Retinal pigment epithelial cell (primary cell): ENCODE measurements around the gene XXYLT1.
A peak's percentile ranks its signal among the peaks of the same experiment; 100 is the strongest.

Experiments used
- DNase-seq: peaks from one replicate; pipeline ENCODE4 v3.0.0-alpha.2; 2010; ENCODE audit warnings: low read depth
- H3K4me3 ChIP-seq: 2 replicates; pipeline ENCODE4 v1.5.1; 2011; ENCODE audit warnings: mild to moderate bottlenecking, low read length, control low read depth, moderate library complexity
- TF ChIP-seq, protein P1 (sequence below): conservative IDR thresholded peaks from 2 replicates; pipeline ENCODE4 v1.5.1; 2011; ENCODE audit warnings: low read depth, low read length, control low read depth, inconsistent platforms

Gene XXYLT1

DNA sequence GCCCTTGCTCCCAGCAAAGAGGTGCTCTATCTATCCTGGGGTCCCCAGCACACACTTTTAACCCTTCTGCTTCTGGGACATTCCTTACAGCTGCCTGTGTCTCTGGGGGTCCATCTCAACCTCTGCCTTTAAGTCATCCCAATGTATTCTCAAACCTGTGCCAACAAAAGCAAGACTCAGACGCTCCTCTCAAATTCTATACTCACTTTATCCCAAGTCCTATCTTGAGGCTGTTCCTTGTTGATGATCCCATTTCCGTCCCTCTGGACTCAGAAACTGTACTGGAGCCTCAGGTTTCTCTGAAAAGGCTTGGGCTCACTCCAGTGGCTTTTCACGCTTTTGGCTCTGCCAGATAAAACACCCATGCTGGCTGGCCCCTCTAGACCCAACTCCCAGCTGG is 69.7 kb downstream of the XXYLT1 start:
- no peak for DNase-seq
- H3K4me3 ChIP-seq: no peak overlapping the region
- TF ChIP-seq, protein P1, sequence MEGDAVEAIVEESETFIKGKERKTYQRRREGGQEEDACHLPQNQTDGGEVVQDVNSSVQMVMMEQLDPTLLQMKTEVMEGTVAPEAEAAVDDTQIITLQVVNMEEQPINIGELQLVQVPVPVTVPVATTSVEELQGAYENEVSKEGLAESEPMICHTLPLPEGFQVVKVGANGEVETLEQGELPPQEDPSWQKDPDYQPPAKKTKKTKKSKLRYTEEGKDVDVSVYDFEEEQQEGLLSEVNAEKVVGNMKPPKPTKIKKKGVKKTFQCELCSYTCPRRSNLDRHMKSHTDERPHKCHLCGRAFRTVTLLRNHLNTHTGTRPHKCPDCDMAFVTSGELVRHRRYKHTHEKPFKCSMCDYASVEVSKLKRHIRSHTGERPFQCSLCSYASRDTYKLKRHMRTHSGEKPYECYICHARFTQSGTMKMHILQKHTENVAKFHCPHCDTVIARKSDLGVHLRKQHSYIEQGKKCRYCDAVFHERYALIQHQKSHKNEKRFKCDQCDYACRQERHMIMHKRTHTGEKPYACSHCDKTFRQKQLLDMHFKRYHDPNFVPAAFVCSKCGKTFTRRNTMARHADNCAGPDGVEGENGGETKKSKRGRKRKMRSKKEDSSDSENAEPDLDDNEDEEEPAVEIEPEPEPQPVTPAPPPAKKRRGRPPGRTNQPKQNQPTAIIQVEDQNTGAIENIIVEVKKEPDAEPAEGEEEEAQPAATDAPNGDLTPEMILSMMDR: no peak

DNA sequence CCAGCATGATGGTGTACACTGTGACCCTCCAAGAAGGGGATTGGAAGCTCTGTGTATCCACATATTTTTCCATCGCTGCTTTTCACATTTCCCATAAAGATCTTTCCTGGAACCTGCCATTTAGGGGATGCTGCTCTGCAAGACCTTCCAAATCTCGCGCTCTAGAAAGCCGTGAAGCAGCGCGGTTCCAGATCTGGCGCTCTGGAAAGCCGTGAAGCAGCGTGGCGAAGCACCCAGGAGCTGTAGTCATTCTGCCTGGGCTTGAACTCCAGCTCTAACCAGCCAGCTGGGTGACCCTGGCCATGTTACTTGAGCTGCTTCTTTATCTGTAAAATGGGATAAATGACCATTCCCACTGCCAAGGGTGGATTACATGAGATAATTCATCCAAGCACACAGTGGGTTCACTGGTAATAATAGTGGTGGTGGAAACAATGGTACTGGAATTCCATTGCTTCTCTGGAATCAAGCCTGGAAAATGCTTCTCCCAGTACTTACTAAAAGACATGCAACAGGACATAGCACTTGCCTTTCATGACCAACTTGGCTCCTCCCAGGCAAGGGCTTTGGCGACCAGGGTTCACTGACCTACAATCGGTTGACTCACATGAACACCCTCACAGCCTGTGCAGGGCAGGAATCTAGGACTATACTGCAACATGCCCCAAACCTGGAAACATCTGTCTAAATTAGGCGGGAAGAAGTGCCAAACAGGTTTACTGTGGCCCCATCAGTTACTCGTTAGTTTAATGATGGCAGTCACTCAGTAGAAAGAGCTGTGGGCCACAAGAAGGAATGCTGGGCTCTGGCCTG is 70.7 kb downstream of the XXYLT1 start:
- TF ChIP-seq, protein P1: no peak
- no peak for DNase-seq
- no peak overlapping the region for H3K4me3 ChIP-seq

DNA sequence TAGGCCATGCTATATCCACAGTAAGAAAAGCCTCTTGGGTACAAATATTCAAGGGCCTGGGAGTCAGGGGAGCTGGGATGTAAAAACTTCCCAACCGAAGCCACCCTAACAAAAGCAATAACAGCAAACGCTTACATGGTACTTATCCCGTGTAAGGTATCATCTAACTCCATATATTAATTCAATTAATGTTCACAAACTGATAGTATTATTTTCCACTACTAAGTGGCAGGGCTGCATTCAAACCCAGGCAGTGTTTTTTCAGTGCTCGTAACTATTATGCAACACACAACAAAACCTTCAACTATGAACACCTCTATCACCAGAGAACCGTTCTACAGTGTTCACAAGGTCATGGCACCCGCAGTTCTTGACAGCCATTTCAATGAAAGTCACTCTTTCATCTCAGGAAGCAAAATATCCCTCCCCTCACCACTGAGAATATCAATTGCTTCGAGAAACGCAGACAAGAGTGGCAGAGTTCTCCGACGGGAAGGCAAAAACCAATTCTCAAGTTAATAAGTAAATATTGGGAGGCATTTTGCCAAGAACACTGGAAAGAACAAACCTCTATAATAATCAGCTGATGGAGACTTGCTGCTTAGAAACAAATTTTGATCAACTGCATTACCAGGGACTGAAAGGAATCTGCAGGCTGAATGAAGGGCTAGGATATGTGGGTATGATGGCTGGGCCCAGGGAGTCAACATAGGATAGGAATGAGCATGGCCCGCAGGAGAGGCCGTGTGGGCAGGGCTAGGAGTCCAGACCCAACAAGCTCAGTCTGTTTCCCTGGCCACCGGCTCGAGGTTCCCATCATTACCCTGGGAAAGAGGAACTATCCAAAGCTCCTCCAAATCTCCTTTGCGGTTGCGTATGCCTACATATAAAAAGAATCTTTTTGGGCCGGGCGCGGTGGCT is 72.3 kb downstream of the XXYLT1 start:
- H3K4me3 ChIP-seq: no peak overlapping the region
- TF ChIP-seq, protein P1: no peak
- DNase-seq: no peak

DNA sequence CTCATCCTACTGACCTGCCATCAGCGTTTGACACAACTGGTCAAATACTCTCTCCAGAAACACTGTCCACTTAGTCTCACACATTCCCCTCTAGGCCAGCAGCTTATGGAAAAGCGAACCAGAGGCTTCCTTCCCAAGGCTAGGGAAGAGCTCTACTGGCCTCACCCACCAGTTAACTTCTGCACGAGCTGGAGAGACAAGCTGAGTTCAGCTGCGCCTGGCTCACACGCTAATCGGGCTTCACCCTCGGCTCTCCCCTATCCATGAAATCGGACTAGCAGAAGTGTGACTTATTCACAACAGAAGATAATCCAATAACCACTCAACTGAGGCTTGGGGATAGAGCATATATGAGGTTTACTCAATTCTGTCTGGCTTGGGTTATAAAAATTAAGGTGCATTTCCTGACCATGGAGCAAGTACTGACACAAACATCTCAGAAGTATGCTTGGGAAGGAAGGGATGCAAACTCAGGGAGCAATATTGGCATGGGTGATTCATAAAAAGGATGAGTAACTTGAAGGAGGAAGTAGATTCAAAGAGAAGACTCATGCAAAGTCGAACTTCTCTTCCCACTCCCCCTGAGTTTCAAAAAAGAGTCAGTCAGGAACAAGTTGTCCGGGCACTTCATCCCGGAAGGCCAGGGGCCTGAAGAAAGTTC is 73.1 kb downstream of the XXYLT1 start:
- TF ChIP-seq, protein P1: no peak
- H3K4me3 ChIP-seq: no peak overlapping the region
- DNase-seq: peak; percentile 19

DNA sequence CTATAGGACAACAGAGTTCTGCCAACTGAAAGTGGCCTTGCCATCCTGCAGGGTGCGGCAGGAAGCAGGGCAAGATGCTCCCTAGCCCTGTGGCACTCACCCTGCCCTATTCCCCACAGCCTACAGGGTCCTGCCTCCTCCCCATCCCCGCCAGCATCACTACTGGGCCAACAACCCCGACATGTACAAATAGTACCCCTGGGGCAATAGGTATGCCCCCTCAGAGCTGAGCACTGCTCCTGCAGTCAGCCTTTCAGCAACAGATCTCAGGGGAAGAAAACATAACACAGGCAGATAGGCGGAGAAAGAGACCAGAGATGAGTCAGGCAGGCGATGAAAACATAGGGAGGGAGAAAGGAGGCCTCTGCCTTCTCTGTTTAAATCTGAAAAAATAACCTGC is 74.7 kb downstream of the XXYLT1 start:
- TF ChIP-seq, protein P1: no peak
- no peak for DNase-seq

DNA sequence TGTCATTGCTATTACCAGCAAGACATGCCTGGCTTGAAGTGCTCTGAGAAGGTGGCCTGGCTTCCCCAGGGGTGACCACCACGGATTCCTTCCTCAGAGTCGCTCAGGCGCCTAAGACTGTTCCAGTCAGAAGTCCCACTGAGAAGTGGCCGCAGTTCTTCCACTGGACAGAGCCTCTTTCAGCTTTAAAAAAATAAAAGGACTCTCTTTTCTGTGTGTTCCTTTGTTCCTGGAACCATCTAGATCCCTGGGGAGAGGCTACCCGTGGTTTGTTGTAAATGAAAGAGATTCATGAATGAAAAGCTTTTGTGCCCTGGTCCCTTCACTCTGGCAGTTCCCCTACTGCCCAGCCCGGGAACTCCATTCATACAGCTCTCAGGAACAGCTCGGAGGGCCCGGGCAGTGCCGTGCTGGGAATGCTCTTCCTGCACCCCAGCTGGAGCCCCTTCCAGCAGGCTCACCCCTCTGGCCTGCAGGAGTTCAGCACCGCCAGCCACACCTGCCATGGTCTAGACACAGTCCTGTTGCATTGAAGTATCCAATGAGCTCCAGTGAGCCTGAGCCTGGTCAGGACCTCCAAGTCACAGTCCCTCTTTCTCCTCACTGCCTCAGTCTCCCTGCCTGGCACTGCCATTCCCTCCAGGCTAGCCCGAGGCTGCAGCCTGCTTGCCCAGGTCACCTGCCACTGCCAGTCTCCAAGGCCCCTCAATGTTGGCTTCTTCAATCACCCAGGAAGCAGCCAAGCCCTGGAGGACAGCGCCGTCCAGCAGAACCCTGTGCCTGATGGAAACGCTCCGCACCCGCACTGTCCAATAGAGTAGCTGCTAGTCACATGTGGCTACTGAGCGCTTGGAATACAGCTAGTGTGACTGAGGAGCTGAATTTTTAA is 75.4 kb downstream of the XXYLT1 start:
- H3K4me3 ChIP-seq: no peak overlapping the region
- TF ChIP-seq, protein P1: no peak
- no peak for DNase-seq

More for the DNA sequence above, 74.7 kb downstream of the XXYLT1 start:
- H3K4me3 ChIP-seq: no peak overlapping the region
